AG09309 (cell line): ENCODE measurements around the gene TANC1.

Experiments
- DNase-seq: peaks from one replicate; pipeline ENCODE4 v3.0.0-alpha.2; 2010; ENCODE audit warnings: low read depth
- H3K4me3 ChIP-seq: 2 replicates; pipeline ENCODE4 v1.5.1; 2011; ENCODE audit warnings: mild to moderate bottlenecking, low read depth, low read length, moderate library complexity; ENCODE audit not compliant: control insufficient read depth
- TF ChIP-seq, protein P1 (sequence below): IDR thresholded peaks from 2 replicates; pipeline ENCODE4 v1.5.1; 2011; ENCODE audit warnings: mild to moderate bottlenecking, low read depth, low read length, inconsistent platforms; ENCODE audit not compliant: insufficient read depth, control insufficient read depth; ENCODE audit errors: missing control alignments

TANC1 gene

GRCh38 chr2:159155791-159156190 lies 187.4 kb downstream of the TANC1 start:
- no peak for DNase-seq
- H3K4me3 ChIP-seq = no peak overlapping the region
- TF ChIP-seq, protein P1, sequence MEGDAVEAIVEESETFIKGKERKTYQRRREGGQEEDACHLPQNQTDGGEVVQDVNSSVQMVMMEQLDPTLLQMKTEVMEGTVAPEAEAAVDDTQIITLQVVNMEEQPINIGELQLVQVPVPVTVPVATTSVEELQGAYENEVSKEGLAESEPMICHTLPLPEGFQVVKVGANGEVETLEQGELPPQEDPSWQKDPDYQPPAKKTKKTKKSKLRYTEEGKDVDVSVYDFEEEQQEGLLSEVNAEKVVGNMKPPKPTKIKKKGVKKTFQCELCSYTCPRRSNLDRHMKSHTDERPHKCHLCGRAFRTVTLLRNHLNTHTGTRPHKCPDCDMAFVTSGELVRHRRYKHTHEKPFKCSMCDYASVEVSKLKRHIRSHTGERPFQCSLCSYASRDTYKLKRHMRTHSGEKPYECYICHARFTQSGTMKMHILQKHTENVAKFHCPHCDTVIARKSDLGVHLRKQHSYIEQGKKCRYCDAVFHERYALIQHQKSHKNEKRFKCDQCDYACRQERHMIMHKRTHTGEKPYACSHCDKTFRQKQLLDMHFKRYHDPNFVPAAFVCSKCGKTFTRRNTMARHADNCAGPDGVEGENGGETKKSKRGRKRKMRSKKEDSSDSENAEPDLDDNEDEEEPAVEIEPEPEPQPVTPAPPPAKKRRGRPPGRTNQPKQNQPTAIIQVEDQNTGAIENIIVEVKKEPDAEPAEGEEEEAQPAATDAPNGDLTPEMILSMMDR = no peak

GRCh38 chr2:159156834-159157233 lies 188.4 kb downstream of the TANC1 start:
- TF ChIP-seq, protein P1 = no peak
- H3K4me3 ChIP-seq = no peak overlapping the region
- DNase-seq = no peak

GRCh38 chr2:159157361-159158209 lies 189.1 kb downstream of the TANC1 start:
- no peak overlapping the region for H3K4me3 ChIP-seq
- no peak for DNase-seq
- TF ChIP-seq, protein P1 = no peak

- DNase-seq = no peak
- TF ChIP-seq, protein P1 = no peak
- H3K4me3 ChIP-seq = no peak overlapping the region
These were observed 192.0 kb downstream of the TANC1 start for GRCh38 chr2:159160412-159160811.

DNA sequence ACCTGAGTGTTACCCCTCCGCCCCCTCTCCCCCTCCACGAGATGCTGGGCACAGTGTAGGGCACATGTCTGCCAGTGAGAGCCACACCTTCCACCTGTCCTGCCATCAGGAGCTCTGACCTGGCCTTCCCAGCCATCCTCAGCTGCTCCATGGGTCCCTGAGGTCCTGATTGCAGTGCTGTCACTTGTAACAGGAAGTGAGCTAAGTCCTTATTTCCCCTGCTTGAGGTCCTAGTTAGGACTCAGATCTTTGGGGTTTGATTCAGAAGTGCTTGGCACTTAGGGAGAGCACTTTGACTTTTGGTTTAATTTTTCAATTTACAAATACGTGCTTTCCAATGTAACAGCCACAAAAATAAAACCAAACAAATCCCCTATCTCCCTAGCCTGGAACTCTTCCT lies 192.5 kb downstream of the TANC1 start:
- no peak overlapping the region for H3K4me3 ChIP-seq
- no peak for DNase-seq
- TF ChIP-seq, protein P1 = no peak

GRCh38 chr2:159163930-159164329 lies 195.5 kb downstream of the TANC1 start:
- DNase-seq = no peak
- TF ChIP-seq, protein P1 = no peak
- H3K4me3 ChIP-seq = no peak overlapping the region
